ENCODE measurements around the gene AKAP10. TPM values are rescaled to one million over a fixed set of nuclear protein-coding genes. Genes with fewer than 3 reads are reported as not detected.

The AKAP10 gene
- total RNA-seq, 4 donors from 2014 or later = 18.7 to 36.8 (median 25.3) TPM

GRCh38 chr17:19945009-19945626, 32.5 kb downstream of the AKAP10 start:
- Histone ChIP-seq H3K27ac (no peak overlapping the region), H3K4me1 (peaks cover 11 to 43% (median 18%) of the 10 kb centered on the region in 4 donors), H3K4me3 (no peak overlapping the region), H3K9me3 (no peaks in the 10 kb centered on the region), H3K27me3 (no peaks in the 10 kb centered on the region), H3K36me3 (peaks cover 0 to 21% (median 7%) of the 10 kb centered on the region in 4 donors)
- no peak for DNase-seq
- TF ChIP-seq CTCF (IDR thresholded peaks at IDR 0.05) (no peak), POLR2A (IDR thresholded peaks at IDR 0.05) (no peak), POLR2AphosphoS5 (IDR thresholded peaks at IDR 0.05) (no peak), EP300 (IDR thresholded peaks at IDR 0.05; ENCODE audit: low read depth) (no peak)
- WGBS, 2 donors (ENCODE audit: low coverage in 1 of 2) = 63 to 84% methylated on average over 2 of the region's 2 CpGs
- in situ Hi-C loops (cut with MboI; ENCODE audit: low pct_ligation_motif_present in 1 of 4, low pct_unique_long_range_greater_than_20kb in 1 of 4, low sequenced_read_pairs in 3 of 4) = no loop called here
- intact Hi-C loops (cut with DNase I; ENCODE audit: low total_unique reads) = no loop called here

- H3K4me1 ChIP-seq = peaks cover 11 to 37% (median 18%) of the 10 kb centered on the region in 4 donors
Observed at GRCh38 chr17:19943599-19943998, 34.0 kb downstream of the AKAP10 start.

GRCh38 chr17:19943026-19943425, 34.6 kb downstream of the AKAP10 start:
- TF ChIP-seq POLR2AphosphoS5 (IDR thresholded peaks at IDR 0.05) = no peak
- TF ChIP-seq EP300 (IDR thresholded peaks at IDR 0.05; ENCODE audit: low read depth) = no peak
- TF ChIP-seq CTCF (IDR thresholded peaks at IDR 0.05) = no peak
- no peak for TF ChIP-seq POLR2A (IDR thresholded peaks at IDR 0.05)
- no peak for DNase-seq
- peaks cover 0 to 34% (median 14%) of the 10 kb centered on the region in 4 donors for H3K36me3 ChIP-seq
- no peaks in the 10 kb centered on the region for H3K9me3 ChIP-seq
- H3K27ac ChIP-seq = no peak overlapping the region
- intact Hi-C loops (cut with DNase I; ENCODE audit: low total_unique reads) (no loop called here), in situ Hi-C loops (cut with MboI; ENCODE audit: low pct_ligation_motif_present in 1 of 4, low pct_unique_long_range_greater_than_20kb in 1 of 4, low sequenced_read_pairs in 3 of 4) (no loop called here)
- H3K27me3 ChIP-seq = no peaks in the 10 kb centered on the region
- H3K4me3 ChIP-seq = no peak overlapping the region
- peaks cover 11 to 31% (median 18%) of the 10 kb centered on the region in 4 donors for H3K4me1 ChIP-seq
- 95 to 100% methylated on average over 2 to 5 of the region's 5 CpGs for WGBS, 2 donors (ENCODE audit: low coverage in 1 of 2)

More at GRCh38 chr17:19943599-19943998, 34.0 kb downstream of the AKAP10 start:
- Histone ChIP-seq H3K9me3 (no peaks in the 10 kb centered on the region), H3K27ac (no peak overlapping the region), H3K4me3 (no peak overlapping the region), H3K27me3 (no peaks in the 10 kb centered on the region), H3K36me3 (peaks cover 0 to 32% (median 12%) of the 10 kb centered on the region in 4 donors)
- TF ChIP-seq CTCF (IDR thresholded peaks at IDR 0.05) = no peak
- TF ChIP-seq POLR2A (IDR thresholded peaks at IDR 0.05) = no peak
- no peak for TF ChIP-seq EP300 (IDR thresholded peaks at IDR 0.05; ENCODE audit: low read depth)
- TF ChIP-seq POLR2AphosphoS5 (IDR thresholded peaks at IDR 0.05) = no peak
- intact Hi-C loops (cut with DNase I; ENCODE audit: low total_unique reads) = no loop called here
- DNase-seq = no peak
- in situ Hi-C loops (cut with MboI; ENCODE audit: low pct_ligation_motif_present in 1 of 4, low pct_unique_long_range_greater_than_20kb in 1 of 4, low sequenced_read_pairs in 3 of 4) = no loop called here

- TF ChIP-seq POLR2AphosphoS5 (IDR thresholded peaks at IDR 0.05) = peak in 2 of 3 donors; percentile 27 to 46
- no peak for TF ChIP-seq POLR2A (IDR thresholded peaks at IDR 0.05)
- DNase-seq = no peak
- Histone ChIP-seq H3K27me3 (no peaks in the 10 kb centered on the region), H3K4me3 (no peak overlapping the region), H3K27ac (peak overlapping the region; percentile 45 to 74 (median 64)), H3K9me3 (no peaks in the 10 kb centered on the region), H3K4me1 (peaks cover 11 to 26% (median 18%) of the 10 kb centered on the region in 4 donors), H3K36me3 (peaks cover 0 to 30% (median 11%) of the 10 kb centered on the region in 4 donors)
- WGBS, 2 donors (ENCODE audit: low coverage in 1 of 2) = 34 to 44% methylated on average over 4 of the region's 4 CpGs
- in situ Hi-C loops (cut with MboI; ENCODE audit: low pct_ligation_motif_present in 1 of 4, low pct_unique_long_range_greater_than_20kb in 1 of 4, low sequenced_read_pairs in 3 of 4) (no loop called here), intact Hi-C loops (cut with DNase I; ENCODE audit: low total_unique reads) (no loop called here)
Observed at GRCh38 chr17:19940722-19941464, 36.7 kb downstream of the AKAP10 start.
